ENCODE data around the gene ST7. TPM values are rescaled to one million over a fixed set of nuclear protein-coding genes. Genes with fewer than 3 reads are reported as not detected.

ST7 gene
- total RNA-seq, 2 experiments from 2014 or later = 4.9 to 5.4 TPM

DNA sequence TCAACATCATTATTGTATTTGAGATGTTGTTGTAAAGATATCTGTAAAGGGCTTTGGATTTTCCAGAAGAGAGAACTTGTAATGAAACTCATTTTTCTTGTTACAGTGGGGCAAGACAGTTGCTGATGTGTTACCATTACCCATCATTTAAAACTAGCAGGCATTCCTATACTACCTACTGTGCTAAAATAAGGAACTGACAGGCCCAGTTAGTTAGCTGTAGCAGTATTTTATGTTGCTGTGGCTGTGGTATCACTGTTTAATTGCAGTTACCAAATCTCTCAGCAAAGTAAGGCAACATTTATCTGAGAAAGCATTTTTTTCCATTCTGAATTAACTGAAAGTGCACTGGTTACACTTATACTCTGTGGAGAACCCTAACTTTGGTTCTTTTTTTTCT, 9.9 kb downstream of the ST7 start:
- TF ChIP-seq, protein P1, sequence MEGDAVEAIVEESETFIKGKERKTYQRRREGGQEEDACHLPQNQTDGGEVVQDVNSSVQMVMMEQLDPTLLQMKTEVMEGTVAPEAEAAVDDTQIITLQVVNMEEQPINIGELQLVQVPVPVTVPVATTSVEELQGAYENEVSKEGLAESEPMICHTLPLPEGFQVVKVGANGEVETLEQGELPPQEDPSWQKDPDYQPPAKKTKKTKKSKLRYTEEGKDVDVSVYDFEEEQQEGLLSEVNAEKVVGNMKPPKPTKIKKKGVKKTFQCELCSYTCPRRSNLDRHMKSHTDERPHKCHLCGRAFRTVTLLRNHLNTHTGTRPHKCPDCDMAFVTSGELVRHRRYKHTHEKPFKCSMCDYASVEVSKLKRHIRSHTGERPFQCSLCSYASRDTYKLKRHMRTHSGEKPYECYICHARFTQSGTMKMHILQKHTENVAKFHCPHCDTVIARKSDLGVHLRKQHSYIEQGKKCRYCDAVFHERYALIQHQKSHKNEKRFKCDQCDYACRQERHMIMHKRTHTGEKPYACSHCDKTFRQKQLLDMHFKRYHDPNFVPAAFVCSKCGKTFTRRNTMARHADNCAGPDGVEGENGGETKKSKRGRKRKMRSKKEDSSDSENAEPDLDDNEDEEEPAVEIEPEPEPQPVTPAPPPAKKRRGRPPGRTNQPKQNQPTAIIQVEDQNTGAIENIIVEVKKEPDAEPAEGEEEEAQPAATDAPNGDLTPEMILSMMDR (IDR thresholded peaks at IDR 0.05) = no peak
- H3K4me3 Mint-ChIP-seq = no peak overlapping the region
- intact Hi-C loops (cut with DNase I, micrococcal nuclease) = no loop called here
- H3K9me3 ChIP-seq (ENCODE audit: control insufficient read depth in 1 of 2, insufficient read depth in 1 of 2, low read length in 2 of 2) = no peaks in the 10 kb centered on the region
- POLR2A ChIA-PET = no interaction called here
- H3K27me3 Mint-ChIP-seq = no peaks in the 10 kb centered on the region
- H3K4me3 ChIP-seq (ENCODE audit: low read length) = no peak overlapping the region
- no peak overlapping the region for H3K27ac ChIP-seq (ENCODE audit: low read depth in 1 of 2, low read length in 2 of 2)
- H3K4me1 ChIP-seq (ENCODE audit: insufficient read depth, low read length) = no peaks in the 10 kb centered on the region
- H3K9me3 Mint-ChIP-seq = no peaks in the 10 kb centered on the region
- H3K27me3 ChIP-seq (ENCODE audit: control insufficient read depth in 1 of 2, insufficient read depth in 2 of 2, low read length in 2 of 2) = no peaks in the 10 kb centered on the region
- peaks cover 8% of the 10 kb centered on the region for H3K4me1 Mint-ChIP-seq (ENCODE audit: low read depth)
- H3K36me3 ChIP-seq (ENCODE audit: insufficient read depth, low read length) = no peaks in the 10 kb centered on the region
- H3K27ac Mint-ChIP-seq = no peak overlapping the region
- ATAC-seq (ENCODE audit: poor library complexity) (no peak), DNase-seq (no peak)
- no peaks in the 10 kb centered on the region for H3K36me3 Mint-ChIP-seq (ENCODE audit: low read depth)
- CTCF ChIA-PET = no interaction called here

DNA sequence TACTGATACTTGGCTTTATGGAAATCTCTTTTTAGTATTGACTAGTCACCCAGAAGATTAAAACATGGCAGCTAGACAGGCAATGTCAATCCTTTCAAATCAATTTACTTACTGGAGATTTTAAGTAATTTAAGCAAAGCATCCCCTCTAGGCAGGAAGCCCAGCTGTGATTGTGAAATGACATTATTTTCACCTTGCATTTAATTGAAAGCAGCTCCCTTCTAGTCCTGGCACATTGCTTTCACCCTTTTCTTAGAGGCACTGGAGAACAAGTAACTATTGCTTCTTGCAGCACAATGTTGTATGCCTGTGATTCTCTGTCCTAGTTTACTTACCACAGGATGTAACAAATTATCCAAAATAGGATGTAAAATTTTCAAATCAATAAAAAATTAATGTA, 13.3 kb downstream of the ST7 start:
- H3K9me3 Mint-ChIP-seq = no peaks in the 10 kb centered on the region
- CTCF ChIA-PET = no interaction called here

DNA sequence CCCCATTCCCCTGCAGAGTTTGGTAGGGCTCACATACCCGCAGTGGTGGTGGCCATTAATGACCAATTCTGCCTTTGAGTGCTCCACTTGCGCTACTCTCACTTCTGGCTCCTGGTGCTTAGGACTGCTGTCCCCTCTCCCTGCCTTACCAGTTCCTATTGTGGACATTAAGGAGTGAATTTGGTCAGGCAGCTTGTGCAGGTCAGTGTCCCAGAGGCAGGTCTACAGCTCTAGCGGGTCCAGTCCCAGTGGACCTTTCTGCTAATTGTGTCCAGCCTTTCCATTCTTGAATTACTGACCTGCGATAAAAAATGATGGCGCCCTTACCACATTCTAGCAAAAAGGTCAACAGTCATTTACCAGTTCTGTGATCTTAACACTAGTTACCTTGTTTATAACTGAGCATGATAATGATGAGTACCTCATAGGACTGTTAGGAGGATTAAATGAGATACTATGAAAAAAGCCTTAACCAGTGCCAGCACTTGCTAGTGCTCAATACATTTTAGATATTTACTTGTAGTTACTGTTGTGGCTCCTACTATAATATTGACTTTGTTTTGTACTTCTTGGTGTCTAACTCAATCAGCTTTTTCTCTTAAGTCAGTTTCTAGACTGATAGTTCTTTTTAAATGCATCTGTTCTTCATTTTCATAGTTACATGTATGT, 14.1 kb downstream of the ST7 start:
- no peak for ATAC-seq (ENCODE audit: poor library complexity)
- no peak overlapping the region for H3K4me3 Mint-ChIP-seq
- H3K27ac Mint-ChIP-seq = no peak overlapping the region
- Histone ChIP-seq H3K36me3 (ENCODE audit: insufficient read depth, low read length) (no peaks in the 10 kb centered on the region), H3K9me3 (ENCODE audit: control insufficient read depth in 1 of 2, insufficient read depth in 1 of 2, low read length in 2 of 2) (no peaks in the 10 kb centered on the region), H3K4me3 (ENCODE audit: low read length) (no peak overlapping the region), H3K27ac (ENCODE audit: low read depth in 1 of 2, low read length in 2 of 2) (no peak overlapping the region), H3K4me1 (ENCODE audit: insufficient read depth, low read length) (no peaks in the 10 kb centered on the region), H3K27me3 (ENCODE audit: control insufficient read depth in 1 of 2, insufficient read depth in 2 of 2, low read length in 2 of 2) (no peaks in the 10 kb centered on the region)
- ChIA-PET POLR2A (no interaction called here), CTCF (no interaction called here)
- no peak for DNase-seq
- no peaks in the 10 kb centered on the region for H3K27me3 Mint-ChIP-seq
- intact Hi-C loops (cut with DNase I, micrococcal nuclease) = no loop called here
- TF ChIP-seq, protein P1 (IDR thresholded peaks at IDR 0.05) = no peak
- peaks cover 6% of the 10 kb centered on the region for H3K4me1 Mint-ChIP-seq (ENCODE audit: low read depth)
- no peaks in the 10 kb centered on the region for H3K36me3 Mint-ChIP-seq (ENCODE audit: low read depth)
- no peaks in the 10 kb centered on the region for H3K9me3 Mint-ChIP-seq

More for the DNA sequence above, 13.3 kb downstream of the ST7 start:
- Histone ChIP-seq H3K4me3 (ENCODE audit: low read length) (no peak overlapping the region), H3K27me3 (ENCODE audit: control insufficient read depth in 1 of 2, insufficient read depth in 2 of 2, low read length in 2 of 2) (no peaks in the 10 kb centered on the region), H3K36me3 (ENCODE audit: insufficient read depth, low read length) (no peaks in the 10 kb centered on the region), H3K27ac (ENCODE audit: low read depth in 1 of 2, low read length in 2 of 2) (no peak overlapping the region), H3K4me1 (ENCODE audit: insufficient read depth, low read length) (no peaks in the 10 kb centered on the region), H3K9me3 (ENCODE audit: control insufficient read depth in 1 of 2, insufficient read depth in 1 of 2, low read length in 2 of 2) (no peaks in the 10 kb centered on the region)
- no peak for ATAC-seq (ENCODE audit: poor library complexity)
- no peak overlapping the region for H3K27ac Mint-ChIP-seq
- H3K4me1 Mint-ChIP-seq (ENCODE audit: low read depth) = peaks cover 8% of the 10 kb centered on the region
- no peaks in the 10 kb centered on the region for H3K27me3 Mint-ChIP-seq
- intact Hi-C loops (cut with DNase I, micrococcal nuclease) = no loop called here
- no peaks in the 10 kb centered on the region for H3K36me3 Mint-ChIP-seq (ENCODE audit: low read depth)
- DNase-seq = no peak
- POLR2A ChIA-PET = no interaction called here
- no peak overlapping the region for H3K4me3 Mint-ChIP-seq
- TF ChIP-seq, protein P1 (IDR thresholded peaks at IDR 0.05) = no peak
